Heart right ventricle (tissue), 16 donors: Measurements from ENCODE around the gene DNAH14. TPM values are rescaled to one million over a fixed set of nuclear protein-coding genes. Genes with fewer than 3 reads are reported as not detected.

Source experiments
- ATAC-seq, 8 donors: fragments of 200-7000 bp; cut with Tn5 transposase; one replicate each; pipeline ENCODE4 v1.9.1; 2020; ENCODE audit warnings: mild to moderate bottlenecking in 8 of 8, moderate library complexity in 8 of 8, moderate number of reproducible peaks in 1 of 8
- DNase-seq, 2 donors: peaks; one replicate each; pipeline ENCODE4 v3.0.0-alpha.2; 2020
- H3K27ac ChIP-seq, 10 donors: fragments of 200-600 bp; sonication (generic) in 2 of 10; one replicate each; pipeline versions ENCODE4 v1.5.0 to v1.8.0; 2020 to 2022; ENCODE audit warnings: mild to moderate bottlenecking in 3 of 10
- H3K27me3 ChIP-seq, 7 donors: fragments of 200-600 bp; one replicate each; pipeline ENCODE4 v1.8.0; 2021 to 2022; ENCODE audit warnings: mild to moderate bottlenecking in 2 of 7
- H3K36me3 ChIP-seq, 9 donors: fragments of 200-600 bp; sonication (generic) in 1 of 9; one replicate each; pipeline versions ENCODE4 v1.5.0 to v1.8.0; 2020 to 2022; ENCODE audit warnings: mild to moderate bottlenecking in 2 of 9
- H3K4me1 ChIP-seq, 9 donors: fragments of 200-600 bp; sonication (generic) in 1 of 9; one replicate each; pipeline versions ENCODE4 v1.5.0 to v1.8.0; 2020 to 2022; ENCODE audit warnings: mild to moderate bottlenecking in 4 of 9
- H3K4me3 ChIP-seq, 10 donors: fragments of 200-600 bp; sonication (generic) in 2 of 10; one replicate each; pipeline versions ENCODE4 v1.5.0 to v1.8.0; 2020 to 2022; ENCODE audit warnings: mild to moderate bottlenecking in 7 of 10, moderate library complexity in 2 of 10
- H3K9me3 ChIP-seq, 11 donors: fragments of 200-600 bp in 10 of 11; sonication (generic) in 2 of 11; one replicate each; pipeline versions ENCODE4 v1.5.0 to v1.8.0; 2013 to 2022; ENCODE audit warnings: mild to moderate bottlenecking in 2 of 11, control low read depth in 1 of 11, moderate library complexity in 1 of 11
- WGBS, 2 donors: extraction: QIAGEN DNeasy Blood & Tissue Kit; methylation state at CpG; one replicate each; pipeline ENCODE4 v1.1.7; 2013; ENCODE audit warnings: inconsistent platforms in 1 of 2; 5-methylcytosine and 5-hydroxymethylcytosine counted together
- intact Hi-C, 10 donors: fragments of 100-400 bp; cut with DNase I; formaldehyde crosslinking; loops; one replicate each; pipeline versions ENCODE4 v1.11.1 to v1.14.2; 2022
- polyA plus RNA-seq, 2 donors: library from polyadenylated mRNA; stranded (reverse); fragments of 200-250 nt; gene quantifications; one replicate each; pipeline ENCODE4 v1.2.3, GENCODE V29; 2013
- total RNA-seq, 10 donors: library from RNA; stranded (reverse); fragmentation: NEBNext Ultra II Directional in 3 of 10; extraction: Animal tissue kit (Norgen Biotek cat#: 25700) in 3 of 10; gene quantifications; one replicate each; pipeline versions ENCODE4 v1.2.1 to v1.2.4, GENCODE V29; 2021 to 2023
- TF ChIP-seq, protein P1 (sequence below), 9 donors: fragments of 200-600 bp; sonication (generic) in 2 of 9; IDR thresholded peaks; one replicate each; pipeline versions ENCODE4 v1.5.0 to v1.8.0; 2021 to 2022; ENCODE audit warnings: antibody characterized with exemption in 9 of 9, mild to moderate bottlenecking in 5 of 9, moderate library complexity in 1 of 9
- donor health status: Arrhythmogenic right ventricular cardiomyopathy.
- donor health status: ischemic (EF 13 %, LVEDD 7.1; RV severe dilation, severe dysfunction).
- donor health status: healthy with polysubstance abuse.
- donor health status: DM: no; HTN: yes; CAD: no.
- donor health status: DM: no; HTN: no; CAD: no.
- donor health status: ischemic (EF 25% LVEDD 6.9; RV normal size, moderate dysfunction).
- donor health status: ischemic (EF 25% LVEDD 5.7; RV mildly dilated, moderate dysfunction).
- donor health status: healthy.
- donor health status: DM: yes; HTN: yes; CAD: no.
- donor health status: Ischemic cardiomyopathy.
- donor health status: ischemic (EF 35%, LVEDD 5.7; RV mildly dilated, moderate dysfunction).
- donor health status: nonischemic (EF 11% LVEDD 7.7; RV severe dilation, severe dysfunction).
- donor health status: DM: yes; HTN: yes; CAD: no.
- donor health status: PGD.
- donor health status: ischemic (EF 29% LVEDD 5.4; RV normal size, mild dysfunction).
- donor health status: nonischemic (EF 23%, LVEDD 6.1; RV moderate dilation, normal function).

The DNAH14 gene
- total and polyA plus RNA-seq, 12 donors: 0.12 to 8.0 (median 2.0) TPM

DNA sequence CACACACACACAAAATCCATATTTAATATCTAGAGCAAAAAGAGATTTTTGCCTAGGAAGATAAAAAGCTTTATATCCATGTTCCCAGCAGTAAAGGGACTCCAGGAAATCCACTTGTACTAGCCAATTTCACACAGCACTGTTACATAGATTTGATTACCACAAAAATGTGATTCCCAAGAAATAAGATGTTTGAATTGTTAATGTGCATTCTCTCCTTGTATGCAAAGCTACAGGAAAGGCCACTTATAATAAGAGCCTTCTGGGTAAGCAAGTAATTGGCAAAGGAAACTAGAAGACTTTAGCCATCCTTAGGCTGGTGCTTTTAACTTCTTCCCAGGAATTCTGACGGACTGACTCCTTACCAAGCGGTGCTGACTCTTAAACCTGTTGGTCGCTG lies 409.1 kb downstream of the DNAH14 start:
- WGBS, 2 donors: 82 to 91% methylated on average over 3 of the region's 3 CpGs
- Histone ChIP-seq H3K9me3 (no peaks in the 10 kb centered on the region), H3K27ac (no peak overlapping the region), H3K27me3 (peaks cover 0 to 28% (median 8%) of the 10 kb centered on the region in 7 donors), H3K4me1 (no peaks in the 10 kb centered on the region), H3K36me3 (no peaks in the 10 kb centered on the region), H3K4me3 (no peak overlapping the region)
- DNase-seq (no peak), ATAC-seq (no peak)
- intact Hi-C loops: no loop called here
- TF ChIP-seq, protein P1, sequence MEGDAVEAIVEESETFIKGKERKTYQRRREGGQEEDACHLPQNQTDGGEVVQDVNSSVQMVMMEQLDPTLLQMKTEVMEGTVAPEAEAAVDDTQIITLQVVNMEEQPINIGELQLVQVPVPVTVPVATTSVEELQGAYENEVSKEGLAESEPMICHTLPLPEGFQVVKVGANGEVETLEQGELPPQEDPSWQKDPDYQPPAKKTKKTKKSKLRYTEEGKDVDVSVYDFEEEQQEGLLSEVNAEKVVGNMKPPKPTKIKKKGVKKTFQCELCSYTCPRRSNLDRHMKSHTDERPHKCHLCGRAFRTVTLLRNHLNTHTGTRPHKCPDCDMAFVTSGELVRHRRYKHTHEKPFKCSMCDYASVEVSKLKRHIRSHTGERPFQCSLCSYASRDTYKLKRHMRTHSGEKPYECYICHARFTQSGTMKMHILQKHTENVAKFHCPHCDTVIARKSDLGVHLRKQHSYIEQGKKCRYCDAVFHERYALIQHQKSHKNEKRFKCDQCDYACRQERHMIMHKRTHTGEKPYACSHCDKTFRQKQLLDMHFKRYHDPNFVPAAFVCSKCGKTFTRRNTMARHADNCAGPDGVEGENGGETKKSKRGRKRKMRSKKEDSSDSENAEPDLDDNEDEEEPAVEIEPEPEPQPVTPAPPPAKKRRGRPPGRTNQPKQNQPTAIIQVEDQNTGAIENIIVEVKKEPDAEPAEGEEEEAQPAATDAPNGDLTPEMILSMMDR (IDR thresholded peaks at IDR 0.05): no peak

DNA sequence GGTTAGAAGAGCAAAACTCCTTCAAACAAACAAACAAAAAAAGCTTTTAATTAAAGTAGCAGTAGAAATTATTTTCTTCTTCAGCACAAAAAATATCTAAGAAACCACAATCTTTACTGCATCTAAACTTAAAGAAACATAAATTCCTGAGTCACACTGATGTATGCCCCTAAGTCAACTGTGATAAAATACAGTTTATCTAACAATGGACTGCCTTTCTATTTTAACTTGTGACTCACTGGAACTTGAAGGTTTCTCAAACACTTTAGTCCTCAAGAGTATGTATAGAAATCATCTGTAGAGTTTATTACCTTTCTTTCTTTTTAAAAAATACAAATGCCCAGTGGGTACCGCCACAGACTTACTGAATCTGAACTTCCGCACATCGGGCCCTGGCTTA lies 412.2 kb downstream of the DNAH14 start:
- no peak for ATAC-seq

DNA sequence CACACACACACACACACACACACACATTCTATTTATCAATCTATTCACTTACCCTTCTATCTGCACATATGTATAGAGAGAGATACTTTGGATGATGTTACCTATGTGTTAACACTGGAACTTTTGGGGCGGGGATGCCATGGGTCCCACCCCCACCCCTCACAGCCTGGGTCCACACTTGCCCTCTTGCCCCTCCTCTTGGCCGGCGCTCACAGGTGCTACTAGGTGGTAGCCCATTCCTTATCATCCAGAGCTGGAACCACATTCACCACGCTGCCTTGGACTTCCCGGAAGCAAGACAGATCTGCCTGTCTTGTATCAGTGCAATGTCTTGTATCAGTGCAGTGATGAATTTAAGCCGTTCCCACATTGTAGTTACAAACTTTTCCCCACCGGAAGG lies 413.2 kb downstream of the DNAH14 start:
- H3K9me3 ChIP-seq: peaks cover 0 to under 1% (median 0%) of the 10 kb centered on the region in 11 donors
- no peak overlapping the region for H3K27ac ChIP-seq
- ATAC-seq (no peak), DNase-seq (no peak)
- H3K4me1 ChIP-seq: no peaks in the 10 kb centered on the region
- no peak overlapping the region for H3K4me3 ChIP-seq
- intact Hi-C loops: no loop called here
- peaks cover 0 to 37% (median 10%) of the 10 kb centered on the region in 7 donors for H3K27me3 ChIP-seq
- H3K36me3 ChIP-seq: no peaks in the 10 kb centered on the region
- 68 to 77% methylated on average over 7 of the region's 7 CpGs for WGBS, 2 donors
- TF ChIP-seq, protein P1 (IDR thresholded peaks at IDR 0.05): no peak

More for the DNA sequence above, 412.2 kb downstream of the DNAH14 start:
- no peak overlapping the region for H3K4me3 ChIP-seq
- intact Hi-C loops: no loop called here
- 96% methylated on average over 3 of the region's 3 CpGs for WGBS, 2 donors
- H3K9me3 ChIP-seq: no peaks in the 10 kb centered on the region
- H3K4me1 ChIP-seq: no peaks in the 10 kb centered on the region
- no peak for DNase-seq
- H3K36me3 ChIP-seq: no peaks in the 10 kb centered on the region
- H3K27me3 ChIP-seq: peaks cover 0 to 37% (median 10%) of the 10 kb centered on the region in 7 donors
- H3K27ac ChIP-seq: no peak overlapping the region
- TF ChIP-seq, protein P1 (IDR thresholded peaks at IDR 0.05): no peak

DNA sequence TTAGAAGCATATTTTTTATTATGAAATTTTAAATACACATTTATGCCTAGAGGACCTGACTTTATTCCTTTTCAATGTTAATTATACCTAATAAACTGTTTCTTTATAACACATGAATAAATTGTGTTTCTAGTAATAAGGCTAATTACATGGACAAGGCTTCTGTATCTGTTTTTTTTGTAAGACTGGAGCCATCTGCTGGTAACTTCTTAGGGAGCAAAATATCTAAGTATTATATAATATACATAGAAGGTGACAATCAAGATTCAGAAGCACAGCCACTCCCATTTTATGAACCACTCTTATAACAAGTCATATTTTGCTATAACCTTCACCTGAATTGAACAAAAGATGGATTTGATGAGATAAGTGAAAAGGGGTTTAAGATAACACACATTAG lies 414.1 kb downstream of the DNAH14 start:
- ATAC-seq: no peak
- intact Hi-C loops: no loop called here
- H3K4me3 ChIP-seq: no peak overlapping the region
- peaks cover 0 to 37% (median 10%) of the 10 kb centered on the region in 7 donors for H3K27me3 ChIP-seq
- H3K36me3 ChIP-seq: no peaks in the 10 kb centered on the region
- DNase-seq: no peak
- TF ChIP-seq, protein P1 (IDR thresholded peaks at IDR 0.05): peak in 2 of 9 donors; percentile 5 to 23
- no peaks in the 10 kb centered on the region for H3K4me1 ChIP-seq
- peaks cover 0 to 10% (median 0%) of the 10 kb centered on the region in 11 donors for H3K9me3 ChIP-seq
- no peak overlapping the region for H3K27ac ChIP-seq
